Measurements from ENCODE around the gene TUBGCP3.

GRCh38 chr13:112525356-112525945 is 62.5 kb downstream of the TUBGCP3 start:
- no peak for TF ChIP-seq POLR2A (IDR thresholded peaks at IDR 0.05; ENCODE audit: low read depth, low read length)
- no peak for TF ChIP-seq POLR2AphosphoS5 (IDR thresholded peaks at IDR 0.05; ENCODE audit: low read depth, low read length)
- no peak for TF ChIP-seq SPI1 (IDR thresholded peaks at IDR 0.05; ENCODE audit: low read depth, low read length)
- no peak for TF ChIP-seq TAF1 (IDR thresholded peaks at IDR 0.05; ENCODE audit: low read depth, low read length)
- TF ChIP-seq PAX5 (IDR thresholded peaks at IDR 0.05; ENCODE audit: insufficient read depth, low read length, severe bottlenecking) = no peak
